Peyer's patch (tissue), 4 donors: Measurements from ENCODE around the gene RAB4B. TPM values are rescaled to one million over a fixed set of nuclear protein-coding genes. Genes with fewer than 3 reads are reported as not detected.

Experiments used
- DNase-seq, 3 donors: peaks; one replicate each; pipeline ENCODE4 v3.0.0-alpha.2; 2017 to 2019
- H3K27ac ChIP-seq, 4 donors: fragments of 200-600 bp; sonication (generic); one replicate each; pipeline ENCODE4 v1.5.1; 2016 to 2019
- H3K27me3 ChIP-seq, 2 donors: fragments of 200-600 bp; sonication (generic); one replicate each; pipeline ENCODE4 v1.5.1; 2019
- H3K36me3 ChIP-seq, 3 donors: fragments of 200-600 bp; sonication (generic); one replicate each; pipeline ENCODE4 v1.5.1; 2016 to 2019
- H3K4me1 ChIP-seq, 4 donors: fragments of 200-600 bp; sonication (generic); one replicate each; pipeline ENCODE4 v1.5.1; 2016 to 2019
- H3K4me3 ChIP-seq, 4 donors: fragments of 200-600 bp; sonication (generic); 1 replicate in 3 of 4; 2 replicates in 1 of 4; pipeline ENCODE4 v1.5.1; 2016 to 2019; ENCODE audit warnings: mild to moderate bottlenecking in 1 of 4
- H3K9me3 ChIP-seq, 4 donors: fragments of 200-600 bp; sonication (generic); one replicate each; pipeline ENCODE4 v1.5.1; 2016 to 2019; ENCODE audit warnings: mild to moderate bottlenecking in 1 of 4
- POLR2A ChIP-seq, 2 donors: fragments of 450-650 bp; IDR thresholded peaks; one replicate each; pipeline ENCODE4 v1.5.1; 2017; ENCODE audit warnings: antibody characterized with exemption in 2 of 2, mild to moderate bottlenecking in 2 of 2, moderate library complexity in 2 of 2
- total RNA-seq, 4 donors: library from RNA; depleted of rRNA; stranded (reverse); fragments of >200 nt; gene quantifications; one replicate each; pipeline ENCODE4 v1.1.0, GENCODE V29; 2016
- TF ChIP-seq, protein P1 (sequence below), 6 experiments: fragments of 450-650 bp in 4 of 6; fragments of 200-600 bp in 2 of 6; sonication (generic) in 1 of 6; IDR thresholded peaks; one replicate each; pipeline ENCODE4 v1.5.1; 2017 to 2019; ENCODE audit warnings: antibody characterized with exemption in 6 of 6, mild to moderate bottlenecking in 3 of 6, moderate library complexity in 1 of 6

The RAB4B gene
- total RNA-seq, 4 donors from 2014 or later: 14.9 to 71.2 (median 51.3) TPM

DNA sequence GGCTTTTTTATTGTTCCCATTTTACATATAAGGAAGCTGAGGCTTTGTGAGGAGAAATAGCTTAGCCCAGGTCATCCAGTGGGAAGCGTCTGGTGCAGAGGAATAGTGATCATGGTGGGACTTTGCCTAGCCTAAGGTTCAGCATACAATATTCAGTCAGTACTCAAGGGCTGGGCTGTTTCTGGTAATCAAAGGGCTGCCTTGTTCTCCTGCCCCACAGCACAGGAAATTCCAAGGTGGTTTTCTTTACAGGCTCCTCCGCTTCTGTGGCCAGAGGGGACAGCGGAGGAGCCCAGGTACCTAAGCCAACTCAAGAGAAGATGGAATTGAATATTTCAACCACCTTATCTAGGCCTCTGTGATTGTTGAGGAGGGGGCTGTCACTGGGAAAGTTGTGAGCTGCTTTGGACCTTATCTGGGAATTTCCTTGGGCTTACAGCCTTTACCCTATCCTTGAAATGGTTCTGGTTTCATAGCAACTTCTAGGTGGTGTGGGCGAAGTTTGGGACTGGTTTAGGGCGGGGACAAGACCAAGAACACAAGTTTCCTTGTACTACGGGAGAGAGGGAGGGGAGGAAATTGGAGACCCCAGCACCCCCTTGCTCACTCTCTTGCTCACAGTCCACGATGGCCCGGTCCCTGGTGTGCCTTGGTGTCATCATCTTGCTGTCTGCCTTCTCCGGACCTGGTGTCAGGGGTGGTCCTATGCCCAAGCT, 3.0 kb upstream of the RAB4B start, which contains the start of gene MIA:
Gene MIA (plus strand): TSS at position 606 of the 716 bp plus-strand sequence. CDS start 22 bp downstream, at position 628.
- Histone ChIP-seq H3K4me1 (peaks cover 0 to 15% (median 2%) of the 10 kb centered on the region in 4 donors), H3K9me3 (no peaks in the 10 kb centered on the region), H3K36me3 (no peaks in the 10 kb centered on the region), H3K4me3 (no peak within 1 kb of the TSS), H3K27me3 (no peaks in the 10 kb centered on the region), H3K27ac (no peak within 1 kb of the TSS)
- no peak for TF ChIP-seq POLR2A (IDR thresholded peaks at IDR 0.05)
- TF ChIP-seq, protein P1, sequence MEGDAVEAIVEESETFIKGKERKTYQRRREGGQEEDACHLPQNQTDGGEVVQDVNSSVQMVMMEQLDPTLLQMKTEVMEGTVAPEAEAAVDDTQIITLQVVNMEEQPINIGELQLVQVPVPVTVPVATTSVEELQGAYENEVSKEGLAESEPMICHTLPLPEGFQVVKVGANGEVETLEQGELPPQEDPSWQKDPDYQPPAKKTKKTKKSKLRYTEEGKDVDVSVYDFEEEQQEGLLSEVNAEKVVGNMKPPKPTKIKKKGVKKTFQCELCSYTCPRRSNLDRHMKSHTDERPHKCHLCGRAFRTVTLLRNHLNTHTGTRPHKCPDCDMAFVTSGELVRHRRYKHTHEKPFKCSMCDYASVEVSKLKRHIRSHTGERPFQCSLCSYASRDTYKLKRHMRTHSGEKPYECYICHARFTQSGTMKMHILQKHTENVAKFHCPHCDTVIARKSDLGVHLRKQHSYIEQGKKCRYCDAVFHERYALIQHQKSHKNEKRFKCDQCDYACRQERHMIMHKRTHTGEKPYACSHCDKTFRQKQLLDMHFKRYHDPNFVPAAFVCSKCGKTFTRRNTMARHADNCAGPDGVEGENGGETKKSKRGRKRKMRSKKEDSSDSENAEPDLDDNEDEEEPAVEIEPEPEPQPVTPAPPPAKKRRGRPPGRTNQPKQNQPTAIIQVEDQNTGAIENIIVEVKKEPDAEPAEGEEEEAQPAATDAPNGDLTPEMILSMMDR (IDR thresholded peaks at IDR 0.05): no peak
- no peak for DNase-seq

DNA sequence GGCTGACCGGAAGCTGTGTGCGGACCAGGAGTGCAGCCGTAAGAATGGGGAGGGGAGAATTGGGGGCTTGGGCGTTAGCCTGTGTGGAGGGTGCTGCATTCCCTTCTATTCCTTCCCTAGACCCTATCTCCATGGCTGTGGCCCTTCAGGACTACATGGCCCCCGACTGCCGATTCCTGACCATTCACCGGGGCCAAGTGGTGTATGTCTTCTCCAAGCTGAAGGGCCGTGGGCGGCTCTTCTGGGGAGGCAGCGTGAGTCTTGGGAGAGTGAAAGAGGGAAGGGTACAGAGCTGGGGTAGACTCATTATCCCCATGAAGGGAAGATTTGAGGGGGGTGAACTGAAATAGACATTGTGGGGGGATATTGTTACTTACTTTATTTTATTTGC, 2.4 kb upstream of the RAB4B start:
- Histone ChIP-seq H3K4me1 (peaks cover 0 to 15% (median 2%) of the 10 kb centered on the region in 4 donors), H3K4me3 (no peak overlapping the region), H3K27ac (no peak overlapping the region), H3K36me3 (no peaks in the 10 kb centered on the region), H3K27me3 (no peaks in the 10 kb centered on the region), H3K9me3 (no peaks in the 10 kb centered on the region)
- no peak for TF ChIP-seq POLR2A (IDR thresholded peaks at IDR 0.05)
- TF ChIP-seq, protein P1 (IDR thresholded peaks at IDR 0.05): no peak
- no peak for DNase-seq

DNA sequence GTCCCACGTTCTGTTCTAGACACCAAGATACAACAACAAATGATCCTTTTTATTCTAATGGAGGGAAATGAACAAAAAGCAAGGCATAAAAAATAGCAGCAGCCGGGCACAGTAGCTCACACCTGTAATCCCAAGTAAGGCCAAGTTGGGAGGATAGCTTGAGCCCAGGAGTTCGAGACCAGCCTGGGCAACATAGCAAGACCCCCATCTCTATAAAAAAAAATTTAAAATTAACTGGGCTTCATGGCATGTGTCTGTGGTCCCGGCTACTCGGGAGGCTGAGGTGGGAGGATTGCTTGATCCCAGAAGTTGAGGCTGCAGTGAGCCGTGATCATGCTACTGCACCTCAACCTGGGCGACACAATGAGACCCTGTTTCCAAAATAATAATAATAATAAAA, 1.7 kb upstream of the RAB4B start:
- Histone ChIP-seq H3K36me3 (no peaks in the 10 kb centered on the region), H3K27ac (peak overlapping the region in 1 of 4 donors; percentile 98), H3K4me1 (peaks cover 0 to 15% (median 2%) of the 10 kb centered on the region in 4 donors), H3K27me3 (no peaks in the 10 kb centered on the region), H3K9me3 (no peaks in the 10 kb centered on the region), H3K4me3 (no peak overlapping the region)
- no peak for DNase-seq
- TF ChIP-seq POLR2A (IDR thresholded peaks at IDR 0.05): no peak
- TF ChIP-seq, protein P1 (IDR thresholded peaks at IDR 0.05): no peak

DNA sequence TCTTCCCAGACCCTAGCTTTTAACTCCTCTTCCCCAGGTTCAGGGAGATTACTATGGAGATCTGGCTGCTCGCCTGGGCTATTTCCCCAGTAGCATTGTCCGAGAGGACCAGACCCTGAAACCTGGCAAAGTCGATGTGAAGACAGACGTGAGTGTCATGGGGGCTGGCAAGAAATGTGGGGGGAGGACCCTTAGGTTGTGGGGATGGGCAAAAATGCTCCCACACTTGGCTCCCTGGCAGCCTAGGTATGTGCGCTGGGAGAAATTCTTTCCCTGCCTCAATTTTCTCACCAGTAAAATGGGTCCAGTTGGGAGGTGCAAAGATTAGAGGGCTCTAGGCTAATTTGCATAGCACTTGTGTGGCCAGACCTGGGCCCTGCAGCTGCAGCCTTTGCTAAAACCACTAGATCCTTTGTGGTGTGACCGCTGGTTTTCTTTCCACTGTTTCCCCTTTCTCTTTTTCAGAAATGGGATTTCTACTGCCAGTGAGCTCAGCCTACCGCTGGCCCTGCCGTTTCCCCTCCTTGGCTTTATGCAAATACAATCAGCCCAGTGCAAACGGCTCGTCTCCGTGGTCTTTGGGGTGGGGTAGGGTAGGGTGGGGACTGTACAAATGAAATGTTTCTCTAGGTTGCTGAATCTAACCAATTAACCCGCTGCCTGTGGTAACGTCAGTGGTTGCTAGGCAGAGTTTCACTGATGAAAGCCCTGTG, 959 bp upstream of the RAB4B start:
- Histone ChIP-seq H3K4me1 (peaks cover 0 to 15% (median 2%) of the 10 kb centered on the region in 4 donors), H3K27me3 (no peaks in the 10 kb centered on the region), H3K27ac (peak overlapping the region; percentile 93 to 99 (median 98)), H3K4me3 (peak overlapping the region; percentile 66 to 92 (median 76)), H3K9me3 (no peaks in the 10 kb centered on the region), H3K36me3 (peaks cover 0 to 2% (median 0%) of the 10 kb centered on the region in 3 donors)
- TF ChIP-seq, protein P1 (IDR thresholded peaks at IDR 0.05): peak in 1 of 6 experiments; percentile 10
- TF ChIP-seq POLR2A (IDR thresholded peaks at IDR 0.05): no peak
- DNase-seq: peak; percentile 82 to 98 (median 98)

DNA sequence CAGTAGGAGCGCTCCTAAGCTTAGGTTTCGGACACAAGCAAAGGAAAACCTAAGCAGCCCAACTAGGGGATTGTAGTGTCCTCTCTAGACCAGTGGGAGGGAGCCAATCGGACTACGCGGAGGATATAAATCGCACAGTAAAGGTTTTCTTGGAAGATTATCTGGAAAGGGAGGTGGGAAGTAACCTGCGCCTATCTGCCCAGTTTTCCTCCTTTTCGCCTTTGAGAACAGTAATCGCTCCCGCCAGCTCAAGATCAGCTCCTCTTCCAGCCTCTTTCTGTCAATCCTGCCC, 456 bp upstream of the RAB4B start:
- Histone ChIP-seq H3K27ac (peak overlapping the region; percentile 93 to 99 (median 98)), H3K9me3 (no peaks in the 10 kb centered on the region), H3K36me3 (peaks cover 0 to 5% (median 0%) of the 10 kb centered on the region in 3 donors), H3K4me1 (peaks cover 0 to 15% (median 2%) of the 10 kb centered on the region in 4 donors), H3K27me3 (no peaks in the 10 kb centered on the region), H3K4me3 (peak overlapping the region; percentile 66 to 92 (median 76))
- TF ChIP-seq POLR2A (IDR thresholded peaks at IDR 0.05): no peak
- TF ChIP-seq, protein P1 (IDR thresholded peaks at IDR 0.05): no peak
- no peak for DNase-seq
